Subcutaneous adipose tissue (tissue), 4 donors: ENCODE results near the gene REXO1. TPM values are rescaled to one million over a fixed set of nuclear protein-coding genes. Genes with fewer than 3 reads are reported as not detected.

Source experiments
- CTCF ChIP-seq: fragments of 450-650 bp; IDR thresholded peaks from one replicate; pipeline ENCODE4 v1.5.1; 2016; ENCODE audit warnings: low read depth, mild to moderate bottlenecking, control low read depth, antibody characterized with exemption, moderate library complexity
- total RNA-seq, 4 donors: library from RNA; depleted of rRNA; stranded (reverse); fragments of >200 nt; gene quantifications; one replicate each; pipeline ENCODE4 v1.1.0, GENCODE V29; 2016

Gene REXO1
- total RNA-seq, 4 donors from 2014 or later: 12.3 to 30.5 (median 20.1) TPM

GRCh38 chr19:1836458-1837221 lies 11.6 kb downstream of the REXO1 start:
- TF ChIP-seq CTCF: no peak

DNA sequence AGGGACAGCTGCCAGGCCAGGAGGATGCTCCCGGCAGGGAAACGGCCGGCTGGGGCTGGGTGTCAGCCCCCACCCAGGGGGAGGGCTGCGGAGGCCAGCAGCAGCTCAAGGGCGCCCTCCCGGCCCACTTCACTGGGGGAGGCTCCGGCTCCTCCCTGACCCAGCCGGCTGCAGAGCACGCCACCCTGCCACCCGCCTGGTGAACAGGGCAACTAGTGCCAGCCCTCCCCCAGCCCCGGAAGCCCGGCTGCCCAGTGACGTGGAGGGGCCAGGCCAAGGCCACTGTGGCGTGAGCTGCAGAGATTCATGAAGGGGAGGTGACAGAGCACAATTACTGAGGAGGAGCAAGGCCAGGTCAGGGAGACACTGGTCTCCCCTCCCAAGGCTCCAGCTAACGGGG lies 14.7 kb downstream of the REXO1 start:
- TF ChIP-seq CTCF: no peak

GRCh38 chr19:1832046-1832663 lies 16.1 kb downstream of the REXO1 start:
- no peak for TF ChIP-seq CTCF

DNA sequence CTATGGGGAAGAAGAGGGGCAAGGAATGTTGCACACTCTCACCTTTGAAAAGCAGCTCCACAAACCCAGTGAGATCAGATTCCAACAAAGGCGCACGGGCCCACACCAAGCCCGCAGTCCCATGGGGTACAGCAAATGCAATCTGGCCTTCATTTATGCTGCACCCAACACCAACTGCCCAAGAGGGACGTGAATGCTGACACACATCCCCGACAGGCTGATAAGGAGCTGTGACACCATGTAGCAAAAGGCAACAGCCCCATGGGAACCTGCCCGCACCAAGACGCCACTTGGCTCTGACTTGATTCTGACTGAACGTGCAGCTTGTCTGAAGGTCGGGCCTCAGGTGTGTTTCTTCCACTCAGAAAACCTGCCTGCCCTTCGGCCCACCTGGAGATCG lies 17.3 kb downstream of the REXO1 start:
- TF ChIP-seq CTCF: no peak

GRCh38 chr19:1830568-1830967 lies 17.7 kb downstream of the REXO1 start:
- no peak for TF ChIP-seq CTCF

DNA sequence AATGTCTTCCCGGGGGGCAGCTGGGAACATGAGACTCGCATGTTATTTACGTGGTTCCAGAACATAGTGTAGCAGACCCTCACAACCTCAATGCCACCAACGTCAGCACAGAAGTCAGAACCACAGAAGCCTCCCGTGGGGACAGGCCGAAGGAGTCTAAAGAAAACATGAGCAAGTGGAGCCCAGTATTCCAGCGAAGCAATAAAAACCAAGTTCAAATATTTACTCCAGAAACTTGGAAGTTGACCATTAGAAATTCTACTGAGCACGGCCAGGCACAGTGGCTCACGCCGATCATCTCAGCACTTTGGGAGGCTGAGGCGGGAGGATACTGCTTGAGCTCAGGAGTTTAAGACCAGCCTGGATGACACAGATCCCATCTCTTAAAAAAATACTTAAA lies 18.3 kb downstream of the REXO1 start:
- no peak for TF ChIP-seq CTCF

GRCh38 chr19:1828279-1829238 lies 19.7 kb downstream of the REXO1 start:
- TF ChIP-seq CTCF: no peak
